Measurements from ENCODE around the gene DYNLT1.
"Not testable (repeated sequence)": the region's sequence is repeated elsewhere in the genome, so short reads cannot be mapped to it uniquely, and the experiment has no call there.

The DYNLT1 gene

DNA sequence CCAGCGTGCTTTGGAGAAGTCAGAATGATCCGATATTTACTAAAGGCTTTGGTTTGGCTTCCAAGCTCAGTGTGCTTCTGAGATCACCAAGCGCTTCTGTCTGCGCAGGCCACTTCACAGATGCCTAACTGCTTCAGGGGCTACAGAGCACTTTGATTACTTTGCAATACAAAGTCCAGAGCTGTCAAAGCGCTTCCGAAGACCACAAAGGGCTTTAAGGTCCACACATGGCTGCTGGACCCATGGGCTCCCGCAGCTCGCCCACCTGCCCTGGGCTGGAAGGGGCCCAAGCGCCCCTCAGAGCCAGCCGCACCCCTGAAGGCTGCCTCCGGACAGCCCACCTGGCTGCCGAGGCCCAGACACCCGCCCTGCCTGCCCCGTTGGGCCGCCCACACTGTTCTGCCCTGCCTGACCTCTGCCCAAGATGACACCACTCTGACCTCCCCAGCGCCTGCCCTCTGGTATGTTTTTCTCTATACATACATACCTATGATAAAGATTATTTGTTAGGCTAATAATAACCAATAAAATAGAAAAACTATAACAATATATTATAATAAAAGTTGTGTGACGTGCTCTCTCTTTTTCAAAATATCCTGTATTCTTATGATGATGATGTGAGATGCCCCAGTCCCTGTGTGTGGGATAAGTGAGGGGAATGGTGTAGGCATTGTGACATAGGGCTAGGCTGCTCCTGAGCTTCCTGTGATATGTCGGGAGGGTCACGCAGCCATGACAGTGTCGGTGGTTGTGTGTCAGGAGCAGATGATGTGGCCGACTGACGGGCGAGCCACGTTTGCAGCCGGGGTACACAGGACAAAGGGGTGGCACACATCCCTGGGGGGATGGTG, 22.6 kb downstream of the DYNLT1 start:
- DNase-seq (ENCODE audit: extremely low spot score) = no peak
- ChIA-PET CTCF (no interaction called here), POLR2A (no interaction called here)
- TF ChIP-seq TARDBP (IDR thresholded peaks at IDR 0.05) = no peak
- TF ChIP-seq CTBP1 (IDR thresholded peaks at IDR 0.05; ENCODE audit: borderline replicate concordance) = no peak
- TF ChIP-seq FOXA1 (IDR thresholded peaks at IDR 0.05) = no peak
- TF ChIP-seq ZNF384 (IDR thresholded peaks at IDR 0.05) = no peak
- TF ChIP-seq FOXK2 (IDR thresholded peaks at IDR 0.05) = no peak
- TF ChIP-seq NFRKB (IDR thresholded peaks at IDR 0.05) = no peak
- no peak for TF ChIP-seq HDGF (IDR thresholded peaks at IDR 0.05; ENCODE audit: borderline replicate concordance)
- TF ChIP-seq SUZ12 (IDR thresholded peaks at IDR 0.05) = no peak
- TF ChIP-seq BHLHE40 (IDR thresholded peaks at IDR 0.05; ENCODE audit: borderline replicate concordance) = no peak
- TF ChIP-seq, protein P1, sequence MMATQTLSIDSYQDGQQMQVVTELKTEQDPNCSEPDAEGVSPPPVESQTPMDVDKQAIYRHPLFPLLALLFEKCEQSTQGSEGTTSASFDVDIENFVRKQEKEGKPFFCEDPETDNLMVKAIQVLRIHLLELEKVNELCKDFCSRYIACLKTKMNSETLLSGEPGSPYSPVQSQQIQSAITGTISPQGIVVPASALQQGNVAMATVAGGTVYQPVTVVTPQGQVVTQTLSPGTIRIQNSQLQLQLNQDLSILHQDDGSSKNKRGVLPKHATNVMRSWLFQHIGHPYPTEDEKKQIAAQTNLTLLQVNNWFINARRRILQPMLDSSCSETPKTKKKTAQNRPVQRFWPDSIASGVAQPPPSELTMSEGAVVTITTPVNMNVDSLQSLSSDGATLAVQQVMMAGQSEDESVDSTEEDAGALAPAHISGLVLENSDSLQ (IDR thresholded peaks at IDR 0.05) = no peak

DNA sequence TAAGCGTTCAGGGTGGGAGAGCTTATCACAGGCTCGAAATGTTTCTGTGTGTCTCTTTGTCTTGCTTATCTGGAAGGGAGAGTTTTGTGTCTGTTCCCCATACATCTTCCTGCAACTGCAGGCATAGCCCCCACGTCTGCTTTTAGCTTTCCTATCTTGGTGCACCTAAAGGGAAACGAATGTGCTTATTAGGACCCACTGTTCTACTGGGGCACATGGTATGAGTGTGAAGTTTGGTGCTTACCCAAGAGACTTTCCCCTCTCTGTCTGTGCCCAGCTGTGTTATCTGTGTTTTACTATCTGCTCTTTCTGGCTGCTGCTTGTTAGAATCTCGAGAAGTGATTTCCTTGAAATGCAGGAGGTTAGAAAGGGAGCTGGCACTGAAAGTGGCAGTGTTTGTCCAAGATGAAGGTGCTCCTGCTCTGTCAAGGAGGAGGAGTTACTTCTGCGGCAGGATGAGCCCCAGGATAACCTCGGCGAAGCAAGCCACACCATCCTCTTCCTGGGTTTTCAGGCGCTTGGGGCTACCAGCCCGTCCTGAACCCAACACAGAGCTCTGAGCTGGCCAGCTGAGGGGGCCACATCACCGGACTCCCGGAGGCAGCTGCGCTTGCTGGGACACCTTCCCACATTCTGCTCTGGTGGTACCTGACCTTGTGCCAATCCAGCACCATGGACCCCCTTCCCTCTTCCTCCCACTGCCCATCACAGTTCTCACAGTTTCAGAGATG, 23.4 kb downstream of the DYNLT1 start:
- no peak for DNase-seq (ENCODE audit: extremely low spot score)
- POLR2A ChIA-PET = no interaction called here
- TF ChIP-seq LEF1 (IDR thresholded peaks at IDR 0.05; ENCODE audit: borderline replicate concordance) = no peak
- no peak for TF ChIP-seq NFRKB (IDR thresholded peaks at IDR 0.05)
- no peak for TF ChIP-seq BHLHE40 (IDR thresholded peaks at IDR 0.05; ENCODE audit: borderline replicate concordance)
- TF ChIP-seq TARDBP (IDR thresholded peaks at IDR 0.05) = no peak
- TF ChIP-seq HDGF (IDR thresholded peaks at IDR 0.05; ENCODE audit: borderline replicate concordance) = no peak
- TF ChIP-seq SUZ12 (IDR thresholded peaks at IDR 0.05) = no peak
- TF ChIP-seq ZNF384 (IDR thresholded peaks at IDR 0.05) = no peak
- TF ChIP-seq SP1 (IDR thresholded peaks at IDR 0.05) = no peak
- TF ChIP-seq ELF4 (IDR thresholded peaks at IDR 0.05) = no peak
- TF ChIP-seq, protein P1 (IDR thresholded peaks at IDR 0.05) = no peak
- TF ChIP-seq FOXM1 (IDR thresholded peaks at IDR 0.05; ENCODE audit: borderline replicate concordance) = no peak
- TF ChIP-seq FOXA1 (IDR thresholded peaks at IDR 0.05) = no peak
- CTCF ChIA-PET = interaction anchor here (0.6 kb wide), 1 partner anchor 460 kb away, joined by 4 read pairs; no protein-coding TSS in a partner anchor

DNA sequence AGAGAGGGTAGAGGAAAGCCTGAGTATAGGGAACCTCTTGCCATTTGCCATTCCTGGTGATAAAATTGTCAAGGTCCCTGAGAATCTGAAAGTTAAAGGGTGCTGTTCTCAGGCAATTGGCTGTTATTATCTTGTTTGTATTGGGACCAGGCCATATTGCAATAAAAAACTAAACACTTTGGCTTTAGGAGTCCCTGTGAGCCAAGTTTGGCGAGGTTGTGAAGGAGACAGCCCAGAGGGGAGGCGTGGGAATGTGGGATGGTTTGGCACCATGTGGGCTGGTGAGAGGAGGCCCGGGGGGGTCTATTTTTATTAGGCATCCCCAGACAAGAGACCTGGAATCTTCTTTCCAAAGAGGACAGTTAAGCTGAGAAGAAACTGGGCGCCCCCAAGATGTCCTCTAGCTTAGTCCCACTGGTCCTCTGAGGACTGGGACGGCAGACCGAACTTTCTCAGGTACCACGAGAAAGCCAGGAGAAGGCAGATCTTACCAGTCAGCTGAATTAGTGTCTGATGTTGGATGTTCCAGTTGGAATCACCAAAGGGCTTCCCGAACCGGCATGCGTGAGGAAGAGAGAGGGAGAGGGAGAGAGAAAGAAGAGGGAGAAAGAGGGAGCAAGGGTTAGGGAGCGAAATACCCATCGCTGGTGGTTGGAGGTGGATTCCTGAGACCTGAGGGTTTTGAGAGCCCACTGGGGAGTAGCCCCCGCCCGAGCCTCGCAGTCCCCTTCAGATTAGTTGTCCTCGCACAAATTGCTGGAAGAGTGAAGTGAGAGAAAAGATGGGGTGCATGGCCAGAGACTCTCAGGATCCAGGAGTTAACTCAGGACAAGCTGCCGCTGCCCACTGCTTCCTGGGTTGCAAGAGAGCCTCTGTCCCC, 24.4 kb downstream of the DYNLT1 start:
- DNase-seq (ENCODE audit: extremely low spot score) = no peak
- ChIA-PET CTCF (interaction anchor here (0.6 kb wide), 1 partner anchor 459 kb away, joined by 4 read pairs; no protein-coding TSS in a partner anchor), POLR2A (no interaction called here)
- TF ChIP-seq FOXK2 (IDR thresholded peaks at IDR 0.05) = no peak
- TF ChIP-seq CTBP1 (IDR thresholded peaks at IDR 0.05; ENCODE audit: borderline replicate concordance) = no peak

DNA sequence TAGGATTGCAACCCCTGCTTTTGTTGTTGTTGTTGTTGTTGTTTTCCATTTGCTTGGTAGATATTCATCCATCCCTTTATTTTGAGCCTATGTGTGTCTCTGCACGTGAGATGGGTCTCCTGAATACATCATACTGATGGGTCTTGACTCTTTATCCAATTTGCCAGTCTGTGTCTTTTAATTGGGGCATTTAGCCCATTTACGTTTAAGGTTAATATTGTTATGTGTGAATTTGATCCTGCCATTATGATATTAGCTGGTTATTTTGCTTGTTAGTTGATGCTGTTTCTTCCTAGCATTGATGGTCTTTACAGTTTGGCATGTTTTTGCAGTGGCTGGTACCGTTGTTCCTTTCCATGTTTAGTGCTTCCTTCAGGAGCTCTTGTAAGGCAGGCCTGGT, 26.3 kb downstream of the DYNLT1 start:
- CTCF ChIA-PET; DNase-seq (ENCODE audit: extremely low spot score); POLR2A ChIA-PET: not testable (repeated sequence)

DNA sequence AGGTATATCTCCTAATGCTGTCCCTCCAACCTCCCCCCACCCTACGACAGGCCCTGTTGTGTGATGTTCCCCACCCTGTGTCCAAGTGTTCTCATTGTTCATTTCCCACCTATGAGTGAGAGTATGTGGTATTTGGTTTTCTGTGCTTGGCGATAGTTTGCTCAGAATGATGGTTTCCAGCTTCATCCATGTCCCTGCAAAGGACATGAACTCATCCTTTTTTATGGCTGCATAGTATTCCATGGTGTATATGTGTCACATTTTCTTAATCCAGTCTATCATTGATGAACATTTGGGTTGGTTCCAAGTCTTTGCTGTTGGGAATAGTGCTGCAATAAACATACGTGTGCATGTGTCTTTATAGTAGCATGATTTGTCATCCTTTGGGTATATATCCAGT, 29.9 kb downstream of the DYNLT1 start:
- POLR2A ChIA-PET, CTCF ChIA-PET: not testable (repeated sequence)

DNA sequence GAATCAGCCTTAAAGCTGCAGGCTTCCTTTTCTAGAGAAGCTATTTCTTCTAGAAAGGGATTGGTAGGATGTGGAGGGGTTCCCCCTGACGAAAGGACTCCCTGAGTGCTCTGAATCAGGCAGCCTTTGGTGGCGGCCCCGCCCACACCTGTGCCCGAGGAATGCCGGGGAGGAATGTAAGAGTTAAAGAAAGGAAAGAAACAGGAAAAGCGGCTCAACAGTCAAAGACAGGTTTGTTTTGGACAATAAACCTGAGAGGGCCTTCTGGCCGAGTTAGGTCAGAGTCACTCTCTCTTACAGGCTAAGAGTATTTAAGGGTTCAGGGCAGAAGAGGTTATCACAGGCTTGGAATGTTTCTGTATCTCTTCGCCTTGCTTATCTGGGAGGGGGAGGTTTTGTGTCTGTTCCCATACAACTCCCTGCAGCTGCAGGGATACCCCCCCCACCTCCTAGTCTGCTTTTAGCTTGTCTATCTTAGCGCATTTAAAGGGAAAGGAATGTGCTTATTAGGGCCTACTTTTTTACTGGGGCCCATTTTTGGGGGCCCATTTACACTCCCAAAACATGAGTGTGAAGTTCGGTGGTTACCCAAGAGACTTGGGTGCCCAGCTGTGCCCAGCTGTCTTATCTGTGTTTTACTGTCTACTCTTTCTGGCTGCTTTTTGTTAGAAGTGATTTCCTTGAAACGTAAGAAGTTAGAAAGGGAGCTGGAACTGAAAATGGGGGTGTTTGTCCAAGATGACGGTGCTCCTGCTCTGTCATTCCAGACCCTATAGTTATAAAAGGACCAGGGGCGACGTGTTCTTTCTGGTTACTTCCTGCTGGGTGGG, 32.8 kb downstream of the DYNLT1 start:
- POLR2A ChIA-PET = no interaction called here
- TF ChIP-seq SP1 (IDR thresholded peaks at IDR 0.05) = no peak
- CTCF ChIA-PET = no interaction called here
- no peak for DNase-seq (ENCODE audit: extremely low spot score)

More for the DNA sequence above, 29.9 kb downstream of the DYNLT1 start:
- DNase-seq (ENCODE audit: extremely low spot score) = not testable (repeated sequence)

DNA sequence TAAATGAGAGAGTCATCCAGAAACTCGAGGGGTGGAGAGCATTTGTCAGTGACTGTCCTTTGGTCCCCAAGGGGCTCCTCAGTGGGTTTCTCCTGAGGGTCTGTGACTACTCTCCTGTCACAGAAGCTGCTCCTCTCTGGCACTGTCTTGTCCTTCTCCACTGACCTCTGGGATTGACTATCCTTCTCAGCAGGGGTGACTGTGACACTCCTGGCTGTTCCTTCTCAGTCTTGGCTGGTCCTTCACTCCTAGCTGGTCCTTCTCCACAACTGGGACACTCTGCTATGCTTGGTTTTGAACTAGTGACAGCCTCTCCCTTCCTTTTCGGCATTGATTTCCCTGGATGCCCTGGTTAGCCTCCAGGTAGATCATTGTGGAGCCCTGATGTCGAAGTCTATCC, 33.5 kb downstream of the DYNLT1 start:
- POLR2A ChIA-PET = no interaction called here
- CTCF ChIA-PET = no interaction called here

More for the DNA sequence above, 33.5 kb downstream of the DYNLT1 start:
- no peak for TF ChIP-seq HDGF (IDR thresholded peaks at IDR 0.05; ENCODE audit: borderline replicate concordance)
- no peak for TF ChIP-seq BHLHE40 (IDR thresholded peaks at IDR 0.05; ENCODE audit: borderline replicate concordance)
- TF ChIP-seq SP1 (IDR thresholded peaks at IDR 0.05) = no peak
- no peak for TF ChIP-seq CTBP1 (IDR thresholded peaks at IDR 0.05; ENCODE audit: borderline replicate concordance)
- TF ChIP-seq FOXA1 (IDR thresholded peaks at IDR 0.05) = no peak
- TF ChIP-seq LEF1 (IDR thresholded peaks at IDR 0.05; ENCODE audit: borderline replicate concordance) = no peak
- no peak for TF ChIP-seq SUZ12 (IDR thresholded peaks at IDR 0.05)
- TF ChIP-seq NFRKB (IDR thresholded peaks at IDR 0.05) = no peak
- TF ChIP-seq FOXK2 (IDR thresholded peaks at IDR 0.05) = no peak
- TF ChIP-seq L3MBTL2 (conservative IDR thresholded peaks at IDR 0.05) = no peak
- no peak for TF ChIP-seq ARNT (IDR thresholded peaks at IDR 0.05)
- no peak for TF ChIP-seq TARDBP (IDR thresholded peaks at IDR 0.05)
- TF ChIP-seq ELF4 (IDR thresholded peaks at IDR 0.05) = no peak
- no peak for DNase-seq (ENCODE audit: extremely low spot score)

Data from HEK293T (cell line).